GM19099 (cell line): ENCODE measurements around the gene TMEM217.

Source experiments
- POLR2A ChIP-seq: IDR thresholded peaks from 3 replicates; pipeline ENCODE4 v1.6.1; 2011; ENCODE audit warnings: low read depth; ENCODE audit not compliant: insufficient read length; ENCODE audit errors: extremely low read depth

TMEM217 gene

GRCh38 chr6:37260444-37260843 lies 2.5 kb upstream of the TMEM217 start:
- TF ChIP-seq POLR2A, result no peak

GRCh38 chr6:37260040-37260439 lies 2.1 kb upstream of the TMEM217 start:
- TF ChIP-seq POLR2A, result peak; percentile 30

GRCh38 chr6:37259191-37259590 lies 1.2 kb upstream of the TMEM217 start:
- TF ChIP-seq POLR2A, result no peak

- TF ChIP-seq POLR2A, result no peak
Observed at GRCh38 chr6:37258405-37259105, 611 bp upstream of the TMEM217 start.

DNA sequence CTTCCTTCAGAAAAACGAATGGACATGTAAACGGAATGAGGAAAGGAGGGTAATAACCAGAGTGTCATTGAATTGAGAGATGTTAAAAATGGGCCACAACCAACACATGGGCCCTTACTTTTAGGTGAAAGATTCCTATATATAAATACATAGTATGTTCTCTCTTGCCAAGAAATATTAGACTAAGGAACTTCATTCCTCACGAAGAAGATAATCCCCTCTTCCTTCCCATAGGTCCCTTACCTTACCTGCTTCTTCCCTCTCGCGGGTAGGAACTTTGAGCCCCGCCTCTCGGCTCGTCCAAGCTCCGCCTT lies 667 bp downstream of the TMEM217 start:
- no peak for TF ChIP-seq POLR2A

GRCh38 chr6:37256692-37257319 lies 1.1 kb downstream of the TMEM217 start:
- TF ChIP-seq POLR2A, result no peak

- no peak for TF ChIP-seq POLR2A
Observed at GRCh38 chr6:37254881-37255280, 3.1 kb downstream of the TMEM217 start.

DNA sequence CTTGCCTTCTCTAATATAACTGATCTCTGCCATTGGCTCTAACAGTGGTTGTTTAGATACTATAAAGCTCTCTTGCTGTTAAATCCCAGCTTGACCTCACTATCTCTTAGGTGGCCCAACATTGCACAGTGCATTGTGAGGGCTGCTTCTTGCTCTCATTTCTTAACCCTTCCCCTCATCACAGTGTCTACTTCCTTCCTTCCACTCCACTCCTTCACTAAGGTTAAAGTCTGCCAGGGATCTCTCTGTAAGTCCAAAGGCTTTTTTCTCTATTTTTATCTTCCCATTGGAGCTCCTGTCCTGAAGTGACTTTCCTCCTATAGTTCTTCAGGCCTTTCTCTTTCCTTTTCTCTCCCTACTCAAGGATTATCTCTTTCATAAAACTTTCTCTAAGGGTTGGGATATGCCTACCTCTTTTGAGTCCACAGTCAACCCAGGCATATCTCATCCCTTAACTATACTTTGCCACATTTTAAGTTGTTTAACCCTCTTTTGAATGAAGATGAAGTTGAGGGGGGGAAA lies 4.4 kb downstream of the TMEM217 start:
- TF ChIP-seq POLR2A, result no peak

DNA sequence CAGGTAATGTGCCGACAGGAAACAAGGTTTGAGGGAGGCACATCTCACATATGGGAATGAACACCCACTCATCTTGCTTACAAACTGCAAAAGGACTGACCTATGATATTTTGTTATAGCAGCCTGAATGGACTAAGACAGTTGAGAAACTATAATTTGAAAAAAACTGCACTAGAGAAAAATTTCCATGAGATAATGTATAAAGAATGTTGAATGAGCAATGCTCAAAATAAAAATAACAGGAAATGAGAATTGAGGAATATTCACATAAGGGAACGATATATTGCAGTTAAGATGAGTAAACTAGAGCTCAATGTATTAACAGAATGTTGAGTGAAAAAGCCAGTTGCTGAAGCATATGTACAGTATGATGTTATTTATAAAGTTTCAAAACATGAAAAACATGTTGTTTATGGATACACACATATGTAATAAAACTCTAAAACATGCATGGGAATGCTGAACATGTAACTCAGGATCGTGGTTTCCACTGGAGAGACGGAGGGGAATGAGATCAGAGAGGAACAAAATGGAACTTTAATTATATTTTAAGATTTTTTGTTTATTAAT lies 6.6 kb downstream of the TMEM217 start:
- no peak for TF ChIP-seq POLR2A

DNA sequence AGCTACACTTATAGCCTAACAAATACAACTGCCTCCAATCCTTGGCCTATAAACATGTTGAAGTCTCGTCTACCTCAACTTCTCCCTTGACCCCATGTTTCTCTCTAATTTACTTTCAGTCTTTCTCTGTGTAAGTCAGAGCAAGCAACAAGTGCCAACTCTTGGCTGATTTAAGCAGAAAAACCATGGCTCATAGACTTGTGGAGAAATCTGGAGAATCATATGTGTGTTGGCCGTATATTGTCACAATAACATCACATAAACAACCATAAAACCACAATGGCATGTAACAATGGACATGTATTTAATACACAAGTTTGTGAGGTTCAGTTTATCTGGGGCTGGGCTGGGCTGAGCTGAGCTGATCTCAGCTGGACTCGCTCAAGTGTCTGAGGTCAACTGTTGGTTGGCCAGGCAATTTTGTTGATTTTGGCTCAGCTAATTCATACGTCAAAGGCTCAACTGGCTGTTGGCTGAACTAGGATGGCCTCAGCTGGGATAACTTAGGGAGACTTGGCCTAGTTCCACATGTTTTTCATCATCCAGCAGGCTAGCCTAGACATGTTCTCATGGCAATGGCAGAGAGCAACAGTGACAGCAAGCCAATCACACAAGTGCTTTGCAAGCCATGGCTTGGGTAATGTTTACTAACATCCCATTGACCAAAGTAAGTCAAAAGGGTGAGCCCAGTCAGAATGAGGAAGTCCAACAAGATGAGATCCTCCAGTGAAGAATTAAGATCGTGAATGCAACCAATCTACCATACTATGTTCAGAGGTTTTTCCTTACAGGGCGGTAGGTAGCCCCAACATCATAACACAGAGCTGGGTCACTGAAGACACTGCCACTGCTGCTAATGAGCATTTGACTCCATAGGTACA lies 13.3 kb downstream of the TMEM217 start:
- no peak for TF ChIP-seq POLR2A

- no peak for TF ChIP-seq POLR2A
Observed at GRCh38 chr6:37243816-37244370, 14.1 kb downstream of the TMEM217 start.

GRCh38 chr6:37243131-37243815 lies 14.7 kb downstream of the TMEM217 start:
- TF ChIP-seq POLR2A, result no peak

DNA sequence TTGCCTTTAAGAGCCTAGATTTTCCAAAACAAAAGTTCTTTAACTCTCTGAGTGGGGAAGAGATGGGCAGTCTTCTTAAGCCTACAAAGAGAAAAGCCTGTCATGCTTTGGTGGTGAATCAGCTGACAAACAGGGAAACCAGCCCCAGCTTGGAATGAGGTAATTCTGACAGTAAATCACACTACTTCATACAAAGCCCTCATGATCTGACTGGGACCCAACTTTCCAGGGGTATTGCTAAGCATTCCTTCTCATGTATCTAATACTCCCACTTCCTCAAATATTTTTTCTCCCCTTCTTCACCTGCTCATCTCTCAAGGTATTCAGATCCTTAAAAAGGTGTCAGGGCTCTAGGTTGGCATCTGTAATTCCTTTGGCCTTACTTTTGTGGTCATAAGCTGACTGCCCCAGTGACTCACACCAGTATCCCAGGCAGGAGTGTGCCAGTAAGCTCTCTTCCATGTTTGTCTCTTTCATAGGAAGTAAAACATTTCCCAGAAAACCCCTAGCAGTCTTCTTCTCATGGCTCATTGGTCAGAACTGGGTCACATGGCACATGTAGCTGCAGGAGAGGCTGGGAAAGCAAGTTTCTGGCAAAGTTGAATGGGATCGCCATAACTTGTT lies 15.4 kb downstream of the TMEM217 start:
- no peak for TF ChIP-seq POLR2A
